Activated CD8-positive, alpha-beta memory T cell treated with anti-CD3 and anti-CD28 coated beads for 36 hours (primary cell): ENCODE results near the gene FHIT. TPM values are rescaled to one million over a fixed set of nuclear protein-coding genes. Genes with fewer than 3 reads are reported as not detected.
"Not testable (repeated sequence)": the region's sequence is repeated elsewhere in the genome, so short reads cannot be mapped to it uniquely, and the experiment has no call there.

ENCODE experiments used
- CTCF ChIA-PET: fragments of 350-600 bp; sonication (Branson Sonifier 250); formaldehyde crosslinking; loops from one replicate; lab custom pipeline; 2021; ENCODE audit warnings: antibody characterized with exemption; lab: Charles Lee
- POLR2A ChIA-PET: fragments of 350-600 bp; sonication (Branson Sonifier 250); formaldehyde crosslinking; loops from one replicate; lab custom pipeline; 2021; ENCODE audit warnings: antibody characterized with exemption; lab: Charles Lee
- total RNA-seq, 2 experiments: library from RNA; stranded (reverse); gene quantifications; one replicate each; pipeline ENCODE4 v1.2.3, GENCODE V29; 2021

Gene FHIT
- total RNA-seq, 2 experiments from 2014 or later: 5.0 to 5.7 TPM

DNA sequence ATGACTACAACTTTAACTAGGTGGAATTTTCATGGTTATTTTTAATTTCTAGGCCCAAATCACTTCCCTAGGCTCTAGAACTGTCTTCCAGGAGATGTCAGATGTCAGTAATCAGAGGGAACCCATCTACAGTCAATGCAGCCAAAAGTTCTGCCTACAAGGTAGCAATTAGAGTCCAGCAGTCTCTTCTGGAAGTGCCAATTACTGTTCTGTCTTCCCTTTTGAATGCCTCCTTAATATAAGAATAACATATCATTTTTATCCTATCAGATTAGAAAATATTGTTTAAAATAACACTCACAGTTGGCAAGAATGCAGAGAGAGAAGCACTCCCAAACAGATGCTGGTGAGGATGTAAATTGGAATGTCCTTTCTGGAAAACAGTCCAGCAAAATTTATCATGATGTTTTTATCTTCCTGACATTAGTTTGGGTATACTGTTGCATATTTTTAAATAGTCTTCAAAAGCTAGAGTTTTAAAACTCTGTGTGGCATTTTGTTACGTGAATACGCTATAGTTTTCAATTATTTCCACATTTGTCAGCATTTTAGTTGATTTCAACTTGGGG is 543.7 kb downstream of the FHIT start:
- CTCF ChIA-PET: no interaction called here
- POLR2A ChIA-PET: no interaction called here

DNA sequence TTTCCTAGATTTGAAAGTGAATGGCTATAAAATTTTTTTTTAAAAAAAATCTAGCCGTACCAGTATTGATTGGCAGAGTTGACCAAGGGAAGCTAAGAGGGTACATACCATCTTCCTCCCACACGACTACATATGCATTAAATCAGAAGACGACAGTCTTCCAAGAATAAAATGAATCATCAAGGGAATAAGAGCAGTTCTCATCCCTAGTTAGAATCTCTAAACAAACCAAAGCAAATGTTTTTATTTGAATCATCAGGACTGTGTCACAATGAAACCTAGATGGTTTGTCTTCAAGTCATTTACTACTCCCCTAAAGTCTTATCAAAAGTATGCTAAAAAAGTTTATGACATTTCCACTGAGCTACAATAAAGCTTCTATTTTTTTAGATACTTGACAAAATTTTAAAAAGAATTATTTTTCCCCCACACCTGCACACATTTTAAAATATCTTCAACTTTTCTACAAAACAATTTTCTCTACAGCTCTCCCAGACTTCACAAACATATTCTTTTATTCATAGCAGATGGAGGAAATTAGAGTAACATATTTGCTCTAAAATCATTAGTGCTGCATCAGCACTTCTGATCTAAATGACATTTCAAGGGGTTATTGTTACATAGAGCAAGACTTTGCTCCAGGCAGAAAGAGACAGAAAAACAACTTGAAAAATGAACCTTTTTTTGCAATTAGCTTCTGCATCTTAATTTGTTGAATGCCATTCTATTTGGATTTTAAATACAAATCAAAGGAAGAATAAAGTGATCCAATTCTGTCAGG is 547.1 kb downstream of the FHIT start:
- POLR2A ChIA-PET: no interaction called here

DNA sequence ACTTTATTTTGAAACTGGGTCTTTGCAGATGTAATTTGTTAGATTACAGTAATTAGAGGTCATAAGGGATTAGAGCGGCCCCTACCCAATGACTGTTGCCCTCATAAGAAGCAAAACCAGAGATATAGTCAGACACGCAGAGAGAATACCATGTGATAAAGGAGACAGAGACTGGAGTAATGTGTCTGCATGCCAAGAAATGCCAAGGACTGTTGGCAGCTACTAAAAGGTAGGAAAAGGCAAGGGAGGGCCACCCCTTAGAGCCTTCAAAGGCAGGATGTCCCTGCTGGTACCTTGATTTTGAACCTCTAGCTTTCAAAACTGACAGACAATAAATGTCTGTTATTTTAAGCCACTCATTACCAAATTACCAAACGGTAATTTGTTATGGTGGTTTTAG is 548.2 kb downstream of the FHIT start:
- ChIA-PET CTCF (no interaction called here), POLR2A (no interaction called here)

More for the DNA sequence above, 547.1 kb downstream of the FHIT start:
- CTCF ChIA-PET: no interaction called here

DNA sequence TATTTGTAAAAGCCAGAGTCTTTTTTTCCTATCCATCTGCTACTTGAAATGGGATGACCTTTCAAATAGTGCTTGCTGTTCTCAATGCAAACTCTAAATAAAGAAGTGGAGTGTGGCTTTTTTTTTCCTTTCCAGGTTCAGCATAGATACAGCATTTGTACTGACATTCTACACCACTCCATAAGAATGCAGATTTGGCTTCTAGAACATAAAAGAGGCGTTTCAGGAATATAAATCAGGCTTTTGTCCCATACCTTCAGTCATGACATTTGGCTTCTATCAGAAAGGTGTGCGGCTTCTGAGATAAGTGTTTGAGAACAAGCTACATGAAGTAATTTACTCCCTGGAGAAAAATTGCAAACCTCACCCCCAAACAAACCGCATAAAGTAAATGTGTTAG is 553.1 kb downstream of the FHIT start:
- CTCF ChIA-PET: no interaction called here
- POLR2A ChIA-PET: no interaction called here

DNA sequence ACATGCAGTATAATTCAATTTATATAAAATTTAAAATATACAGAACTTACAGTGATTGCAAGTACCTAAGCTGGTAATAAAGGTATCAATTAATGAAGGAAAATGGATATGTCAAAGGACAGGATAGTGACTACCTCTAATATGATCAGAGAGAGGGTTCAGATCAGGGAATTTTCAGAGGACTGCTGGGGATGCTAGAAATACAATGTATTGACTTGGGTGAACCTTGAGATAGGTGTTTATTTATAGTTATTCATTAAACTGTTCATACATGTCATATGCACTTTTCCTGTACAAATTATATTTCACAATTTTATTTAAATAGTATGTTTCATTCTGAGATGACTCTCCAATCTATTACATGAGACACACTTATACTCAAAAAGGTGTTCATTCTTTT is 554.1 kb downstream of the FHIT start:
- POLR2A ChIA-PET: no interaction called here
- CTCF ChIA-PET: no interaction called here

DNA sequence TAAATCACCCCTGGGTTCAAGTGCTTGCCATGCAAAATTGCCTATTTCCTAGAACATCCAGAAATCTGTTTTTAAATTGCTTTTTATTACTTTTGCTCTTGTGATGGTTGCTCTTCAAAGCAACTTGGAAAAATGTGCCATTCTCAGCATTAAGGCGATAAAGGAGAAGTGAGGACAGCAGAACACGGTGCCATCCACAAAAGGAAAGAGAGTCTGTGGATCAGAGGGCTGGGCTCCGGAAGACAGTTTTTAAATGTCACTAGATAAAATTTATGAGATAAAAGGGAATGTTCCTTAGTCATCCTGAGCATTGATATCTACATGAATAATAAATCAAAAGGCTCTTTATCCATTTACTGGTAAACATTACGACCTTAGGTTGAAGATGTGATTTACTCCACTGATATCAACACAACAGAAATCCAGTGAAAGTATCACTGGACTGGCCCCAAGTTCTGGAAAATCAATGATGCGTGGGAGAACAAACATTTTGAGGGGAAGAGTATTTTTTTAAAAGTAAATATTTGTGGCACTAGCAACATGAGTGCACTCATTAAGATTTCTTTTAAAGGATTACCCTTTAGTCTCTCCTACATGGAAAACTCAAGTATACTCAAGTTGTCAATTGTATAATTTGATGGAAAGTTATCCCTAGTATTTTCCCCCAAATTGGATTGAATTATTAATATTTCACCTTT is 554.7 kb downstream of the FHIT start:
- ChIA-PET CTCF (no interaction called here), POLR2A (no interaction called here)

DNA sequence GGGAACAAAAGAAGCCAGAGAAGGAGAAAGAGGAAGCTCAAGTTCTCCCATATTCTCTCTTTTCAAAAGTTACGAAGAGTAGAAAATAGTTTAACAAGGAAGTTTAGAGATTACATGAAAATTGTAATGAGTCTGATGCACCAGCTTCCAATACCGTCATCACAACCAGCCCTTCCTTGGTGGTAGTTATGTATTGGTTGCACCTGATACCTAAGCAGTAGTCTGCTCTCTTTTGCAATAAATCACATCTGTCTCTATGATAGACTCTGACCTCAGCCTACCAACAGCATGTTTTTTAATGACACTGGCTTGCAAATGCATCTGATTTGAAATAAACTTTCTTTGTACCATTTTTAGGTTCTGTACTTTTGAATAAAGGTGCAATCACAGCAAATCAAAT is 575.8 kb downstream of the FHIT start:
- ChIA-PET POLR2A (no interaction called here), CTCF (no interaction called here)

DNA sequence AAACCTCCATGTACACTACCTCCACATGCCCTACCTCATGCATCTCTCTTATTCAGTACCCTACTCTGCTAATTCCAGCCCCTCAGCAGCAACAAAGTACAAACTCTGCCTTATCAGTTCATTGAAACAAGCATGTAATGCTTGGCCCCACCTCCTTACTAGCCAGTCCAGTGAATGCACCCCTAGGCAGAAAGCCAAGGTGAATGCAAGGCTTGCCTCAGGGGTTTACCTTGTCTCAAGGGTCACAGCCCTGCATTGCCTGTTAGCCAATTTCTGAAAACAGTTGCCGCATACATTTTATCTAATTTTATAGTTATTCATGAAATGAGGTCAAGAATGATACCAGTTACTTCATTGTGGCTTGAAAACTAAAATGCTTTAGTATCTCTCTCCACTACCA is 576.4 kb downstream of the FHIT start:
- POLR2A ChIA-PET: no interaction called here

DNA sequence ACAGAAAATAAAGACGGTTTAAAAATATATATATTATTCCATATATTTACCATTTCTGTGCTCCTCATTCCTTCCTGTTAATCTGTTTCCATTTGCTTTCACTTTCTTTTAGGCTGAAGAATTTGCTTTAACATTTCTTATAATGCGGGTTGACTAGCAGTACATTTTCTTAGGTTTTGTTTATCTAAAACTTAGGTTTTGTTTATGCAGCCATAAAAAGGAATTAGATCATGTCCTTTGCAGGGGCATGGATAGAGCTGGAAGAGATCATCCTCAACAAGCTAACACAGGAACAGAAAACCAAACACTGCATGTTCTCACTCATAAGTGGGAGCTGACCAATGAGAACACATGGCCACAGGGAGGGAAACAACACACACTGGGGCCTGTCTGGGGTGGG is 578.1 kb downstream of the FHIT start:
- ChIA-PET CTCF (no interaction called here), POLR2A (no interaction called here)

More for the DNA sequence above, 576.4 kb downstream of the FHIT start:
- CTCF ChIA-PET: no interaction called here

DNA sequence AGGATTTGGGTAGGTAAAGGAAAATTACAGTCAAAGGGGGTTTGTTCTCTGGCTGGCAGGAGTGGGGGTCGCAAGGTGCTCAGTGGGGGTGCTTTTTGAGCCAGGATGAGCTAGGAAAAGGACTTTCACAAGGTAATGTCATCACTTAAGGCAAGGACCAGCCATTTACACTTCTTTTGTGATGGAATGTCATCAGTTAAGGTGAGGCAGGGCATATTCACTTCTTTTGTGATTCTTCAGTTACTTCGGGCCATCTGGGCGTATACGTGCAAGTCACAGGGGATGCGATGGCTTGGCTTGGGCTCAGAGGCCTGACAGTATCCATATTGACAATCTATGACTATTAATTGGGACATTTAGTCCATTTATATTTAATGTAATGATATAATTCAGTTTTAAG is 578.9 kb downstream of the FHIT start:
- CTCF ChIA-PET, POLR2A ChIA-PET: not testable (repeated sequence)

DNA sequence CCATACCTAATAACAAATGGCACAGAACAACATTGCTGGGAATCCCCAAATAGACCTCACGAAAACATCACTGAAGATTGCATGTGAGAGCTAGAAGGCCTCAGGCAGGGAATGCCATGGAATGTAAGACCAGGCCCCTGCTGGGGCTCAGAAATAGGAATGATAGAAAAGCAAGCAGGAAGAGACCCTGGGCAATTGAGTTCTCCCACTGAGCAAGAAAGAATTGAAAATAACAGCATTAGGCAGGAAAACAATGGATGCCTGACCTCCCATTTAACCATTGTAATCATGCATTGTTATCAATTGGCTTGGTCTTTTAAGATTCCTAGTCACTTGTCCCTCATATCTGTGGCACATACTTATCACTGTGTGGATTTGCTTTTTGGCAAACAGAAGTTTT is 581.6 kb downstream of the FHIT start:
- CTCF ChIA-PET: no interaction called here
- POLR2A ChIA-PET: no interaction called here

DNA sequence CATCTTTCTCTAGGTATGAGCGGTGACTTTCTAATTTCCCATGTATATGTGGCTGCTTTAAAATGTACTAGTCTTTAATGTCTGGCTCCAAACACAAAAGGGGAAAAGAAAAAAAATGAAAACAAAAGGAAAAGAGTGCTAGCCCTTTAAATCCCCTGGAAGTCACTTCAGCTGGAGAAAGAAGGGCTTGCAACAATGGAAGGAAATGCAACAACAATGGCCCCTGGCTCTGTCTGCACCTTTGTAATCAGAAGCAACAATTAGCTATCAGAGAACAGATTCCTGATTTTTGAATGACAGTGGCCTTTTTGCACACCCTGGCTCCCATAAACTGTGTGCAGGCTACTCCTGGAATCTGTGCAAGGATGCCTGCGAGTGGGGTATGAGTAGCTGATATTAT is 591.2 kb downstream of the FHIT start:
- POLR2A ChIA-PET: no interaction called here
- CTCF ChIA-PET: no interaction called here

DNA sequence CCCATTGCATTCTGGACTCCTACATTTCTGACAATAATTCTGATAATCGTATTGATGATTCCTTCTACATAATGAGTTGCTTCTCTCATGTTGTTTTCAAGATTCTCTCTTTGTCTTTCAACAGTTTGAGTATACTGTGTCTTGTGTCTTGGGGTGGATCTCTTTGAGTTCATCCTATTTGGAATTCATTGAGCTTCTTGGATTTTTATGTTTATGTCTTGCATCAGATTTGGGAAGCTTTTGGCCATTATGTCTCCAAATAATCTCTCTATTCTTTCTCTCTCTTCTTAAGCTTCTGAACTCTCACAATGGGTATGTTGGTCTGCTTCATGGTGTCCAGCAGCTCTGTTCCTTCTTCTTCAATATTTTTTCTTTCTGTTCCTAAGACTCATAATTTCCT is 592.2 kb downstream of the FHIT start:
- POLR2A ChIA-PET: no interaction called here
- CTCF ChIA-PET: no interaction called here

DNA sequence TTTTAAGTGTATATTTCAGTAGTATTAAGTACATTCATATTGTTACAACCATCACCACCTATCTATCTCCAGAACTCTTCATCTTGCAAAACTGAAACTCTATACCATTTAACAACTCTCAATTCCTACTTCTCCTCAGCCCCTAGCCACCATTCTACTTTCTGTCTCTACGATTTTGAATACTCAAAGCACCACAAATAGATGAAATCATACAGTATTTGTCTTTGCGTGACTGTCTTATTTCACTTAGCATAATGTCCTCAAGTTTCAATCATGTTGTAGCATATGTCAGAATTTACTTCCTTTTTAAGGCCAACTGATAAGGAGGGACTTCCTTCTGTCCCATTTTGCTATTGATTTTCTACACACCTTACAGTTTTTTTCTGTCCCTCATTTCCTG is 593.3 kb downstream of the FHIT start:
- CTCF ChIA-PET: no interaction called here
- POLR2A ChIA-PET: no interaction called here

DNA sequence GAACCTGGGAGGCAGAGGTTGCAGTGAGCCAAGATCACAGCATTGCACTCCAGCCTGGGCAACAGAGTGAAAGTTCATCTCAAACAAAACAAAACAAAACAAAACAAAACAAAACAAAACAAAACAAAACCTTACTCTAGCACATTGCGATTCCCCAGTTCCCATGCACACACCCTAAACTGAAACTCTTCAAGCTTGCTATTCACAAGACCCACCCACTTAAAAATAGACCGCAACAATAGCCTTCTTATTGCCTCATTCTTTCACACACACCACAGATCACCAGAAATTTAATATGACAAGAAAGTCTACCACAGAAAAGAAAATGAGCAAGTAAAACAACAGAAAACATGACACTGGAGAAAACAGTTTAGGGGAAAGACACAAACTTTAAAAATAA is 598.4 kb downstream of the FHIT start:
- ChIA-PET POLR2A (no interaction called here), CTCF (no interaction called here)

DNA sequence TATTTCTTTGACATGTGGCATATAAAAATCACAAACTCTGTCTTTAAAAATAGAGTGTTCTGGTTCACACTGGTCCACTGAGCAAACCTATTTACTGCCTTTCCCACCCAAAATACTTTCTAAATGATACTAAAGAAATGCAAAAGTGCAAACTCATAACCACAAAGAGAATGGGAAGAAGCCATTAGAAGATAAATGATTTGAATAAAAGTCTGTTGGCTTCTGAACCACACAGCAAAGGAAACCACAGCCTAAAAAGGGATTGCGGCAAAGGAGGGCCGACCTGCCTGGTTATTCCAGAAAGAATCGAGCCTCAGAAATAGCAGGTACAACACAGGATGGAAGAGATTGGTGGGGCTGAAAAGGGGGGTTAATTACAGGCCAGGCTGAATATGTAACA is 599.5 kb downstream of the FHIT start:
- ChIA-PET POLR2A (no interaction called here), CTCF (no interaction called here)

DNA sequence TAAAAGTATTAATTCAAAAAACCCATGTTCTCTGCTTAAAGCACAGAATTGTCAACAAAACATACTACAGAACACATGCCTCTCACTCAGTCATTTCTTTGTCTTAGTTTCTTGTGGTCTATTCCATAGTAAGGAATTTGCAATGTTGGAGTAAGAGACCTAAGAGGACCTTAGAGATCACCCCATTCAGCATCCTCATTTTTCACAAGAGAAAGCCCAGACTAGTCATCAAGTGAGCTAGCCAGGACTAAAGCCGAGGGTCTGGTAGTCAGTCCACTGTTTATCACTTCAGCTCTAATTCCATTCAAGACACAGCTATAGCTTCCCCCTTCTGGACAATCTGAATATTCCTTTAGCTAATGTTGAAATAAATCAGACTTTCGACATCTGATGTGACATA is 601.1 kb downstream of the FHIT start:
- POLR2A ChIA-PET: no interaction called here
- CTCF ChIA-PET: no interaction called here

DNA sequence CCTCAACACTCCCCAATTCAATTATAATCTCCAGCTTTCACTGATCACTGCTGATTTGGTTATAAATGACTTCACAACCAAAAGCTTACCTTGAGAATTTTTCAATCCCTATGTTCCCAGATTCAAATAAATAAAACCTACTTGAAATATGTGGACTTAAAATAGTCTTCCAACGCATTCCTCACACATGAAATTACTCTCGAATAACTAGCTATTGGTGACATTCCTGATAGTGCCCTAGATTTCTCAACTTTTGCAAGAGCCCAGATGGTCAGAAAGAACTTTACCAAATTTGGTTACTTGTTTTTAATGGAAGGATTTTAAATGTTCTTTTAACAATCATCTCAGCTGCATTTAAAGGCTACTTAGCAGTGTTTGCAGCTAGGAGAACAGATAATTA is 605.5 kb downstream of the FHIT start:
- CTCF ChIA-PET: no interaction called here
- POLR2A ChIA-PET: no interaction called here

DNA sequence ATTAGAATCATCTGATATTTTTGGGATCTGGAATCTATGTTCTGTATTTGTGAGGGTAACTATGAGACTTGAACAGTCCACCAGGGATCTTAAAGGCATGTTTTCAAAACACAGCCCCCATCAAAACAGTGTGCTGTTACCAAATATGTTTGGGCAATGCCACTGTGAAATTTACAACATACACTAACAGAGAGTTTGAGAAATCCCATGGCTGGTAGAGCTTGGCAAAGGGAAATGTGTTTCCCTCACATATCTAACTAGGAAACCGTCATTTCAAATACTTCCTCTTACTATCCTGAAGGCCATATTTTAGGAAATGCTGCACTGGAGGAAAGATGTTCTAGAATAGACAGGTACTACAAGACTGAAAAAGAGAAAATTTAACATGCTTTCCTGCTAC is 607.4 kb downstream of the FHIT start:
- POLR2A ChIA-PET: no interaction called here

DNA sequence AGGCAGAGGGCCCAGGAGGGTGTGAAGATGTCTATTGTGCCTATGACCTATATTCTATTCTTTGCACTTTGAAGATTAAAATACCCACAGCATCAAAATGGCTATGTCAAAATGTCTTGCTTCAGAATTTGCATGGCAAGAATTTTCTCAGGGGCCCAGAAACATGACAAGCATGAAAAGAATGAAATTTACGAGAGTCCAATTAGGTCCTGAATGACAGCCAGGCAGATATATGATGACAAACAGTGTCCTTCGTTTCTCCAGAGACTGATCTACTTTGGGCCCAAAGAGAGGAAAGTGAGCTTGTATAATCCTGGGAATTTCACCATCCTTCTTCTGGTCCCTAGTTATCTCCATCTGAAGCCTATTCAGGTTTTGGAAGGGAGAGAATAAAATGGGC is 609.9 kb downstream of the FHIT start:
- POLR2A ChIA-PET: no interaction called here

More for the DNA sequence above, 607.4 kb downstream of the FHIT start:
- CTCF ChIA-PET: no interaction called here

DNA sequence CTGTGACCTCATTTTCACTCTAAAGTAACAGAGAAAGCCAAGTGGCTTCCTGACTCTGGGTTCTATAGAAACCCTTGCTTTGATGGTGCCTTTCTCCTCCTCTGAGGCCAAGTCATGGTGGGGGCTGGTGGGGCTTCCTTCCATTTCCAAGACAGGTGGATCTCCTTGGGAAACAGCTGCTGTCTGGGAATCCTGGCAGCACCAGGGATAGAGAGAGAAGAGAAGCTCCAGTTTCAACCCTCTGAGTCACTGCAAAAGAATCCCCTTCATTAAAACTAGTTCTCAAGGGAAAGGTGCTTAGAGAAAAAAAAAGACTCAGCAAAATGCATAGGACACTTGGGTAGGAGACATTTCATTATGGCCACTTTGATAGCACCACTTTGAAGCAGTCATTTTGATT is 614.4 kb downstream of the FHIT start:
- ChIA-PET POLR2A (no interaction called here), CTCF (no interaction called here)

More for the DNA sequence above, 609.9 kb downstream of the FHIT start:
- CTCF ChIA-PET: no interaction called here
